22Rv1 (cell line): Measurements from ENCODE around the gene PARP6.
A peak's percentile ranks its signal among the peaks of the same experiment; 100 is the strongest.

Experiments
- CTCF ChIP-seq: fragments of 450-650 bp; IDR thresholded peaks from 2 replicates; pipeline ENCODE4 v1.5.1; 2017; ENCODE audit warnings: mild to moderate bottlenecking
- ZFX ChIP-seq: fragments of 450-650 bp; IDR thresholded peaks from 2 replicates; pipeline ENCODE4 v1.6.1; 2017; ENCODE audit warnings: antibody characterized with exemption, borderline replicate concordance

- TF ChIP-seq CTCF: peak; percentile 93
- TF ChIP-seq ZFX: no peak
Observed at GRCh38 chr15:72312605-72313447, 40.5 kb upstream of the PARP6 start.
